Uterus (tissue), 2 donors: ENCODE measurements around the gene TBCD.

Source experiments
- CTCF ChIP-seq, 4 experiments: fragments of 200-600 bp in 2 of 4; fragments of 450-650 bp in 2 of 4; sonication (generic) in 2 of 4; IDR thresholded peaks; one replicate each; pipeline ENCODE4 v1.5.1; 2016 to 2019; ENCODE audit warnings: antibody characterized with exemption in 4 of 4, mild to moderate bottlenecking in 2 of 4, moderate library complexity in 1 of 4
- POLR2A ChIP-seq, 2 donors: fragments of 450-650 bp; IDR thresholded peaks; one replicate each; pipeline ENCODE4 v1.6.1; 2016; ENCODE audit warnings: antibody characterized with exemption in 2 of 2, mild to moderate bottlenecking in 1 of 2, moderate library complexity in 1 of 2

GRCh38 chr17:82864713-82865248, 112.9 kb downstream of the TBCD start:
- TF ChIP-seq CTCF (IDR thresholded peaks at IDR 0.05) (no peak), POLR2A (IDR thresholded peaks at IDR 0.05) (no peak)
